IPS-18c (cell line): ENCODE data around the gene TGFB1I1.
"Not testable (repeated sequence)": the region's sequence is repeated elsewhere in the genome, so short reads cannot be mapped to it uniquely, and the experiment has no call there.

Experiments used
- H3K4me3 ChIP-seq: 2 replicates; pipeline ENCODE4 v1.7.0; 2013; ENCODE audit warnings: low read depth, mild to moderate bottlenecking, low read length, moderate library complexity; ENCODE audit not compliant: insufficient read depth
- H3K9me3 ChIP-seq: one replicate; pipeline ENCODE4 v1.6.1; 2013; ENCODE audit warnings: mild to moderate bottlenecking, low read length, moderate library complexity; ENCODE audit not compliant: control insufficient read depth, insufficient read depth

The TGFB1I1 gene

DNA sequence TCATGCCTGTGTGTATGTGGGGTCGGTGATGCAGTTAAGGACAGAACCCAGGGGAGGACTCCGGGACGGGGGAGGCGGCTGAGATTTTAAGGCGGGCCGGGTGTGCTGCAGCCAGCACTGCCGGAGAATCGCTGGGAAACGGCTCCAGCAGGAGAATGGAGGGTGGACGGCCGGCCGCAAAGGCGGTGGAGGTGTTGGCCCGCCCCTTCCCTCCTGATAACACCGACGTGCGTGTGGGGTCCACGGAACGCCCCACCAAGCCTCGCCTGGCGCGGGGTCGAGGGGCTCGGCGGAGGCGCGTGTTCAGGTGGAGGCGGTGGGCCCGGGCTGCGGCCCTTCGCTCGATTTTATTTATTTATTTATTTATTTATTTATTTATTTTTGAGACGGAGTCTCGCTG, 30.0 kb upstream of the TGFB1I1 start:
- H3K4me3 ChIP-seq: no peak overlapping the region; the same call in 1 of the 2 replicates
- no peaks in the 10 kb centered on the region for H3K9me3 ChIP-seq

DNA sequence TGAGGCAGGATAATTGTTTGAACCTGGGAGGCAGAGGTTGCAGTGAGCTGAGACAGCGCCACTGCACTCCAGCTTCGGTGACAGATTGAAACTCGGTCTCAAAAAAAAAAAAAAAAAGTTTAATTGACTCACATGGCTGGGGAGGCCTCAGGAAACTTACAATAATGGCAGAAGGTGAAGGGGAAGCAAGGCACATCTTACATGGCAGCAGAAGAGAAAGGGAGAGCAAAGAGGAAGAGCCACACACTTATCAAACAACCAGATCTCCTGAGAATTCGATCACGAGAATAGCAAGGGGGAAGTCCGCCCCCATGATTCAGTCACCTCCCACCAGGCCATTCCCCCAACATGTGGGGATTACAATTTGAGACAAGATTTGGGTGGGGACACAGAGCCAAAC, 26.0 kb upstream of the TGFB1I1 start:
- not testable (repeated sequence) for H3K9me3 ChIP-seq, H3K4me3 ChIP-seq

DNA sequence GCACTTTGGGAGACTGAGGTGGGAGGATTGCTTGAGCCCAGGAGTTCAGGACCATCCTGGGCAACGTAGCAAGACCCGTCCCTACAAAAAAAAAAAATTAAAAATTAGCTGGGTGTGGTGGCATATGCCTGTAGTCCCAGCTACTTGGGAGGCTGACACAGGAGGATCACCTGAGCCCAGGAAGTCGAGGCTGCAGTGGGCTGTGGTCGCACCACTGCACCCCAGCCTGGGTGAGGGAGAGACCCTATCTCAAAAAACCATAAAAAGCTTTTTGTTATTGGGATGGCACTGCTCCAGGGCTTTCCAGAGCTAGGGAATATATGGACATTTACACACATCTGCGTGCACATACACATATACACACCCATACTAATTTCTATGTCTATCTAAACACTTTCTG, 20.8 kb upstream of the TGFB1I1 start:
- Histone ChIP-seq H3K4me3 (no peak overlapping the region), H3K9me3 (no peaks in the 10 kb centered on the region)

GRCh38 chr16:31451681-31452351, 20.1 kb upstream of the TGFB1I1 start:
- Histone ChIP-seq H3K4me3 (no peak overlapping the region), H3K9me3 (no peaks in the 10 kb centered on the region)

- no peak overlapping the region for H3K4me3 ChIP-seq
Observed at GRCh38 chr16:31452631-31453106, 19.3 kb upstream of the TGFB1I1 start.

DNA sequence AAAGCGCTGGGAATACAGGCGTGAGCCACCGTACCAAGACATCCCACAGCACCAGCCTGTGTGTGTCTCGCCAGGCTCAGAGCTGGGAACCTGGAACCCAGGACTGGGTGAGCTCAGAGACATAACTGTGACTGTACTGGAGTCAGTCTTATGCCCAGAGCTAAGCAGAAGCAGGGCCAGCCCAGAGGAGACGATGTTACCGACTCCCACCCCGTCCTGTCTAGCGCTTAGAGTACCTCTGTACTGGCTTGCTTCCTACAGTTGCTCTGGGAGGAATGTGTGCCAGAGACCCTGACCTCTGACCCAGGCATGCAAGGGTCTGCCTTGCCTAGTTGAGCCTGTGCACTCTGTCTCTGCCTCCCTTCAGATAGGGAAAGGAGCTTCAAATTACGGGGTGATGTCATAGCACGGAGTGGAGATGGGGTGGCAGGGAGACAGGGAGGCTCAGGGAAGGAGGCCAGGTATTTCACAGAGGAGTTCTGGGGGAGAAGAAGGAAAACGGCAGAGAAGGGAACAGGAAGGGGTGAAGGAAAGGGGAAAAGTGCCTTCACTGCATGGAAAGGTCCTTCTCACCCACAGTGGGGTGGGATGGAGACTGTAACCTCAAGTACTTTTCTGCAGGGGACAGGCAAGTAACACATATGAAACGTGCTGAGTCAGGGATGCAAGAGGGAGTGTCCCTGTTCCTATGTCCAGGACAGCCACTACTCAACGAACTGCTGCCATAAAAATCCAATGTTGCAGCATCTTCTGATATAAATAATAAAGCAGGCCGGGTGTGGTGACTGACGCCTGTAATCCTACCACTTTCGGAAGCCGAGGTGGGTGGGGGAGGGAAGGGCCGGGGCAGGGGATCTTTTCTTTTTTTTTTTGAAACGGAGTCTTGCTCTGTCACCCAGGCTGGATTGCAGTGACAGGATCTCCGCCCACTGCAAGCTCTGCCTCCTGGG, 18.4 kb upstream of the TGFB1I1 start:
- Histone ChIP-seq H3K9me3 (no peaks in the 10 kb centered on the region), H3K4me3 (no peak overlapping the region)

More at GRCh38 chr16:31452631-31453106, 19.3 kb upstream of the TGFB1I1 start:
- H3K9me3 ChIP-seq: no peaks in the 10 kb centered on the region

GRCh38 chr16:31455601-31456314, 16.2 kb upstream of the TGFB1I1 start:
- Histone ChIP-seq H3K4me3 (no peak overlapping the region), H3K9me3 (no peaks in the 10 kb centered on the region)

GRCh38 chr16:31456988-31457360, 15.0 kb upstream of the TGFB1I1 start:
- no peak overlapping the region for H3K4me3 ChIP-seq
- H3K9me3 ChIP-seq: no peaks in the 10 kb centered on the region

DNA sequence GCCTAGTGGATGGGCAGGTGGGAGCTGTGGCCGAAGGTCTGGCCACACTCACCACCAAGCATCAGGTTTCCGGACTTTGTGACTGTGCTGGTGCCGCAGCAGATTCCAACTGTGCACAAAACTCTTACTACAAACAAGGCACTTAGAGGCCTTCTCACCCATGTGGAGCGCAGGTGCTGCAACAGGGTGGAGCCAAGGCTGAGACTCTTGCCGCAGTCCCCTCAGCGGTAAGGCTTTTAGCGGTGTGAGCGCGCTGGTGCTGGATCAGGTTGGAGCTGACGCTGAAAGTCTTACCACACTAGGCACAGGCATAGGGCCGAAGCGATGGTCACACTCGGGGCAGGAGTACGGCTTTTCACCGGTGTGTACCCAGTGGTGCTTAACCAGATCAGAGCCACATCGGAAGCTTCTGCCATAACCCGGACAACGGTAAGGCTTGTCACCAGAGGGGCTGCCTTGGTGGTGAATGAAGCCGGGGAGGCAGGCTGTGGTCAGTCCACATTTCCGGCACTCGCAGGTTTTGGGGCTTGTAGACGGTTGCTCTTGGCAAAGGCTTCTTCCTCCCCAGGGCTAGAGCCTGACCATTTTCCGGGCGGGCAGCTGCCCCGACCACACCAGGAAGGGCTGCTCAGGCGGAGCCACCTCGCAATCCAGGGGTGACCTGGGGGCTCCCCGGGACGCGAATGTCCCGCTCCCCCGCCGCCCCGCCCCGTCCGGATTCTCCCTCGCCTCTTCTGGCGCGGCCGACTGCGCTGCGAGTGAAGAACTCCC, 13.7 kb upstream of the TGFB1I1 start:
- H3K4me3 ChIP-seq: peak overlapping the region; percentile 78
- H3K9me3 ChIP-seq: no peaks in the 10 kb centered on the region

DNA sequence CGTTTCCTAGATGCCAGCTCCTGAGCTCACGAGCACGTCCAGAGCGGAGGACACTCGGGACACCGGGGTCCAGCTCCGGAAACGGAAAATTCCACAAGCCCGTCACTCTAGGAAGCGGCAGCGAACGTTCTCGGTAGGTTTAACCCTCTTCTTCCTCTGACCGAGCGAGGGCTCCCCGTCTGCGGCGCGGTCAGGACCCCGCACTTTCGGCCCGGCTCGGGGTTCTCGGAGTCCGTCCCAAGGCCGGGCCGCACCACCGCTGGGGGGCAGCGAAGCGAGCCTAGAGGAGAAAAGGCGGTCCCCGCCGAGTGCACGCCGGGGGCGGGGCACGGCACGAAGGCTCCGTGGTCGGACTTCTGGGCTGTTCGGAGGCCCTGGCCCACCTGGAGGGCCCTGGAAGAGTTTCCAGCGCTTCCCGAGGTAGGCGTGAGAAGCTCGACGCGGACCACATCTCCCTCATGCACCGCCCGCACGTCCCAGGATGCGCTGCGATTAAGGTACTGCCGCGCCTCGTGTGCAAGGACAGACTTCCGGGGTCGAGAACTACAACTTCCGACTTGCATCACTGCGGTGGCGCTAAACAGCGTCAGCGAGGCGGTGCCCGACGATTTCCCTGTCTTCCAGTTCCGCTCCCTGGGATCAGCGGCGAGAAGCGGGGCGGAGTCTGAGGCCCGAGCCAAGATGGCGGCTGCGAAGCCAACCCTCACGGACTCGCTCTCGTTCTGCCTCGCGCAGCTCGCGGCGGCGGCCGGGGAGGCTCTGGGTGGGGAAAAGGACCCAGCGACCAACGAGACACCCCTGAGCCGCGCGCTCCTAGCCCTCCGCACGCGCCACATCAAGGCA, 12.9 kb upstream of the TGFB1I1 start, which contains the start of gene ARMC5:
TSS of gene ARMC5 (plus strand) at position 658 of the 843 bp plus-strand sequence. CDS start at position 682, 24 bp downstream.
- peak within 1 kb of the TSS; percentile 78 for H3K4me3 ChIP-seq
- H3K9me3 ChIP-seq: no peaks in the 10 kb centered on the region

DNA sequence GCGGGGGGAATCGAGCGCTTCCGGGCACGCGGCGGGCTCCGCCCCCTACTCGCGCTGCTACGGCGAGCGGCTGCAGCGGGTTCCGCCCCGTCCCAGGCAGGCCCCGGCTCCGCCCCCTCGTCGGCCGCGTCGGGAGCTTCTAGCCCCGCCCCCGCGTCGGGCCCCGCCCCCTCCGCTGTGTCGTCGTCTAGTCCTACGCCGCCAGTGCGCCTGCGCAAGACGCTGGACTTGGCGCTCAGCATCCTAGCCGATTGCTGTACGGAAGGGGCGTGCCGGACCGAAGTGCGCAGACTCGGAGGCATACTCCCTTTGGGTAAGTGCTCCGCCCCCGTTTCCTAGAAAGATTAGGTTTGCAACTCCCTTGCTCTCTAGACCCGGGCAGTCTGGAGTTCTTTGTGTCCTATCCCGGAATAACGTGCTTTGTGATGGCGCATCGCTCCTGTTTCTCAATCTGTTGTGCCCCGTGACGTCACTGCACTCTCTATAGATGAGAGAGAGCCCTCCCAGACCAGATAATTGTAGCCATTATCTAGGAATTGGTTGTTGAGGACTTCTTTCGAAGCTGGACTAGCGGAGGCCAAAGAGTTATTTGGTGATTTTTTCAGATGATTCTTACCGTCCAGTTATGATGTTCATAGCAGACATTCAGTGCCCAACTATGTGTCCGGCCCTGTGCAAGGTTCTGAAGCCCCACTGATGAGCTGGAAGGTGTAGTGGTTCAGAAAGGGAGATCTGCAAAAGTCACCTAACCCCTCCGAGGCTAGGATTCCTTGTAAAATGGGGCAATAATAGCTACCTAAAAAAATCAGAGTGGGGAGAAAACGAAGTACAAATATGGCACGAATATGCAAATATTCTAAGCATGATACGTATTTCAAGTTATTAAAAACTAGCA, 12.0 kb upstream of the TGFB1I1 start:
- Histone ChIP-seq H3K9me3 (no peaks in the 10 kb centered on the region), H3K4me3 (peak overlapping the region; percentile 78)

DNA sequence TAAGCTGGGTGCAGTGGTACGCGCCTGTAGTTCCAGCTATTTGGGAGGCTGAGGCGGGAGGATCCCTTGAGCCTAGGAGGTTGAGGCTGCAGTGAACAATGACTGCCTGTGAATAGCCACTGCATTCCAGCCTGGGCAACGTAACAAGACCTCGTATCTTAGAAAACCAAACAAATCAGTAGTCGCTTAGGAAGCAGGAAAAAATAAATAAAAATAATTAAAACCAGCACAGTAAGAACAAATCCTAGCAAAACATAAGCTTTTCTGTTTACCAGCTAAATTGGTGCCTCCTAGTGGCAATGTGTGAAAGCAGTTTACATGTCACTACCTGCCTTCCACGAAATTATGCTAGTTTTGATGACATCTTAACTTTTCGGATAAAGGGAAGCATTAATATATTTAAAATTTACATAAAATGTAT, 11.4 kb upstream of the TGFB1I1 start:
- Histone ChIP-seq H3K4me3 (no peak overlapping the region; the same call in 1 of the 2 replicates), H3K9me3 (no peaks in the 10 kb centered on the region)

GRCh38 chr16:31461201-31461920, 10.6 kb upstream of the TGFB1I1 start:
- Histone ChIP-seq H3K9me3 (no peaks in the 10 kb centered on the region), H3K4me3 (no peak overlapping the region)

- no peaks in the 10 kb centered on the region for H3K9me3 ChIP-seq
- no peak overlapping the region for H3K4me3 ChIP-seq
Observed at GRCh38 chr16:31461921-31462804, 9.8 kb upstream of the TGFB1I1 start.
